ENCODE measurements around the gene BZW1. TPM values are rescaled to one million over a fixed set of nuclear protein-coding genes. Genes with fewer than 3 reads are reported as not detected.

Gene BZW1
- total RNA-seq, 2 experiments from 2014 or later = 201 to 214 TPM

DNA sequence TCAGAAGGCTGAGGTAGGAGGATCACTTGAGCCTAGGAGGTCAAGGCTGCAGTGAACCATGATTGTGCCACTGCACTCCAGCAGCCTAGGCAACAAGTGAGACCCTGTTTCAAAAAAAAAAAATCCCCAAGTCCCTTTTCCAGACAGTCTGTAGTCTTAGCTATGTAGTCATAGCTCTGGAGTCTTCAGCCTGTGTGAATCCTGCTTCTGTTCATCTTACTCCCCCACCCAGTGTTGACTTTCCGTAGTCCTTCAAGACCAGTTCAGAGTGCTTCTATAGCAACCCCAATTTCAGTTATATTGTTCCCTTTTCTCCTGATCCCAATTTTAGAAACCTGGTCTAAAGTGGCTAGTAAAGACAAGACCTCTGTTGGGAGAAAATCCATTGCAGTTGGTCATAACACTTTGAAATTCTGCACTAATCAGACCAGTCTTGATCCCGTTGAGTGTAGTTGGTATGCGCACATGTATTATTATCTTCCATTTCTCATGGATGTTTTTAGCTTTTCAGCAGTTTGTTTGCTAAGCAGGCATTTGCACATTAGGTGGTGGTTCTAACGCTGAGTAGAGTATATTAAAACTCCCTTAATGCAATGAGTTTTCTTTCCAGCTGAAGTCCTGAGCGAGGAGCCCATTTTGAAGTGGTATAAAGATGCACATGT is 9.0 kb downstream of the BZW1 start:
- CTCF ChIA-PET = interaction anchor here (1.0 kb wide), 1 partner anchor 107 kb away, joined by 3 read pairs; no protein-coding TSS in a partner anchor
- Mint-ChIP-seq H3K4me3 (no peak overlapping the region), H3K27me3 (no peaks in the 10 kb centered on the region), H3K27ac (no peak overlapping the region), H3K4me1 (peaks cover 13% of the 10 kb centered on the region), H3K9me3 (no peaks in the 10 kb centered on the region), H3K36me3 (ENCODE audit: low read depth) (peaks cover 50% of the 10 kb centered on the region)
- POLR2A ChIA-PET = no interaction called here
- no peak for DNase-seq

DNA sequence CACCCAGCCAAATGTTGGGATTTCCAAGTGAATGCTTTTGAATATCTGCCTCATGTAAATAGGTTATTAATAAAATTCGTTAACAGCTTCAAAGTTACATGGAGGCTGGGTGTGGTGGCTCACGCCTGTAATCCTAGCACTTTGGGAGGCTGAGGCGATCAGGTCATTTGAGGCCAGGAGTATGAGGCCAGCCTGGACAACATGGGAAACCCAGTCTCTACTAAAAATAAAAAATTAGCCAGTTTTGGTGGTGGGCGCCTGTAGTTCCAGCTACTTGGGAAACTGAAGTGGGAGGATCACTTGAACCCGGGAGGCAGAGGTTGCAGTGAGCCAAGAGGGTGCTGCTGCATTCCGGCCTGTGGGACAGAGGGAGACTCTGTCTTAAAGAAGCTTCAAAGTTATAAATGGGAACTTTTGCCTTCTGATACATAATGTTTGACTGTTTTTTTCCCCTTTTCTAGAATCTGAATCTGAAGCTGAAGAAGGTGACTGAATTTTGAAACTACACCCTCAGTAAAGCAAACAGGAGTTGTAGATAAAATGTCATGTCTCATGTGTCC is 10.1 kb downstream of the BZW1 start:
- Mint-ChIP-seq H3K27ac (no peak overlapping the region), H3K4me1 (peaks cover 9% of the 10 kb centered on the region), H3K27me3 (no peaks in the 10 kb centered on the region), H3K4me3 (no peak overlapping the region), H3K9me3 (no peaks in the 10 kb centered on the region), H3K36me3 (ENCODE audit: low read depth) (peaks cover 41% of the 10 kb centered on the region)
- no peak for DNase-seq
- ChIA-PET POLR2A (interaction anchor here (0.7 kb wide), 1 partner anchor 110 kb away, joined by 3 read pairs; no protein-coding TSS in a partner anchor), CTCF (no interaction called here)

DNA sequence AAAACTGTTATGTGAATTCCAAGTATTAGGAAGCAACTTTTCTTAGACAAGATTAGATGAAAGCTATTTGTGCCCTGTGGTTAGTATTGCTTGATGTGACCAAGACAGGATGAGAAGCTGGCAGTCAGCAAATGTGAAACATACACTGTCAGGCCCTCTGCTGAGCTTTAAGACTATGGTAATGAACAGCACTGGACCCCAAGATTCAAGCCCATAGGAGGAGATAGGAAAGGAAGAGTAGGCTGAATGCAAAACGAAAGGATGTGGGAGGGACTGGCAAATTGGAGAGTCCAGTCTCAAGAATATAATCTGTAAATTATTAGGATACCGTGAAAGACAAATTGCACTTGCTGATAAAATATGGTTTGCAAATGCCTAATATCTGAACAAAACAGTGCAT is 16.4 kb downstream of the BZW1 start:
- Mint-ChIP-seq H3K36me3 (ENCODE audit: low read depth) (peaks cover 3% of the 10 kb centered on the region), H3K4me1 (no peaks in the 10 kb centered on the region), H3K4me3 (no peak overlapping the region), H3K27me3 (no peaks in the 10 kb centered on the region), H3K9me3 (no peaks in the 10 kb centered on the region), H3K27ac (no peak overlapping the region)
- ChIA-PET POLR2A (no interaction called here), CTCF (interaction anchor here (0.7 to 2.3 kb wide), 5 partner anchors 9 to 115 kb away, joined by 3 to 8 read pairs (median 4); no protein-coding TSS in a partner anchor)
- DNase-seq = no peak

DNA sequence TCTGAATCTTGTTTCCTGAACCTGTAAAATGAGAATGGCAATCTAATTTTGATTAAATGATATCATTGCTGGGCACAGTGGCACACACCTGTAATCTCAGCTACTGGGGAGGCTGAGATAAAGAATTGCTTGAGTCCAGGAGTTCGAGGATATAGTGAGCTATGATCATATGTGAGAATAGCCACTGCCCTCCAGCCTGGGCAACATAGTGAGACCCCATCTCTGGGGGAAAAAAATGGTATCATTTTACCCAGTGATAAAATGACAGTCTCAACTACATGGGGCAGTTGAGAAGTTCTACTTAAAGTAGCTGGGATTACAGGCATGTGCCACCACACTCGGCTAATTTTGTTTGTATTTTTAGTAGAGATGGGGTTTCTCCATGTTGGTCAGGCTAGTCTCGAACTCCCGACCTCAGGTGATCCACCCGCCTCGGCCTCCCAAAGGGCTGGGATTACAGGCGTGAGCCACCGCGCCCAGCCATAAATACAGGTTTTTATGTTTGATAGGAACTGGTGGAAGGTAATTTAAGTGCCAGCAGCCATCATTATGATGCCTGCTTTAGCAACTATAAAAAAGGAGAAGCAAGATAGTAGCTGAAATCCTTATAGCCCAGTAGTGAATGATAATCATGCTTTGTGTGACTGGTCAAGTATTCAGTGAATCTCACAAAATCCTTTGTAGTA is 17.0 kb downstream of the BZW1 start:
- H3K27me3 Mint-ChIP-seq = no peaks in the 10 kb centered on the region
- no peak overlapping the region for H3K27ac Mint-ChIP-seq
- no peak for DNase-seq
- no peaks in the 10 kb centered on the region for H3K4me1 Mint-ChIP-seq
- H3K9me3 Mint-ChIP-seq = peaks cover 2% of the 10 kb centered on the region
- ChIA-PET POLR2A (no interaction called here), CTCF (interaction anchor here (0.7 to 2.3 kb wide), 4 partner anchors 10 to 115 kb away, joined by 3 to 8 read pairs (median 5); no protein-coding TSS in a partner anchor)
- no peak overlapping the region for H3K4me3 Mint-ChIP-seq
- peaks cover 3% of the 10 kb centered on the region for H3K36me3 Mint-ChIP-seq (ENCODE audit: low read depth)

DNA sequence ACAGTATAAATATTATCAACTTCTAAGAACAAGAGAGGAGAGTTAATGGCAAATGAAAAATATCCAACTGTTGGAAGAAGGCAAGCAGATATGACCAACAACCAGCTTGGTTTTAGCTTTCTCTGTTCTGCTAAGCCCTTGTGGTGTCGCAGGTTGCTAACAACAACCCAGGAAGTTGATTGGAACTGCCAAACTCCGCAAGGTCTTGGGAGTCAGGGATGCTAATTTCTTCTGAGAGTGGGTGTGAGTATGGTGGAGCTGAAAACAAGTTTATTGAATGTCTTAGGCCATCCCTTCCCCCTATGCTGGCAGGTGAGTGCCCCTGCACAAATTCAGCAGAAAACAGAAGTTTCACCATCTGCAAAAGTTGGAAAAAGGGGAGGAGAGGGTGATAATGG is 17.5 kb downstream of the BZW1 start:
- no peaks in the 10 kb centered on the region for H3K27me3 Mint-ChIP-seq
- H3K9me3 Mint-ChIP-seq = peaks cover 2% of the 10 kb centered on the region
- H3K4me1 Mint-ChIP-seq = no peaks in the 10 kb centered on the region
- H3K27ac Mint-ChIP-seq = no peak overlapping the region
- POLR2A ChIA-PET = no interaction called here
- no peak overlapping the region for H3K4me3 Mint-ChIP-seq
- peaks cover 3% of the 10 kb centered on the region for H3K36me3 Mint-ChIP-seq (ENCODE audit: low read depth)
- DNase-seq = no peak
- CTCF ChIA-PET = interaction anchor here (0.9 kb wide), 1 partner anchor 10 kb away, joined by 4 read pairs; no protein-coding TSS in a partner anchor

DNA sequence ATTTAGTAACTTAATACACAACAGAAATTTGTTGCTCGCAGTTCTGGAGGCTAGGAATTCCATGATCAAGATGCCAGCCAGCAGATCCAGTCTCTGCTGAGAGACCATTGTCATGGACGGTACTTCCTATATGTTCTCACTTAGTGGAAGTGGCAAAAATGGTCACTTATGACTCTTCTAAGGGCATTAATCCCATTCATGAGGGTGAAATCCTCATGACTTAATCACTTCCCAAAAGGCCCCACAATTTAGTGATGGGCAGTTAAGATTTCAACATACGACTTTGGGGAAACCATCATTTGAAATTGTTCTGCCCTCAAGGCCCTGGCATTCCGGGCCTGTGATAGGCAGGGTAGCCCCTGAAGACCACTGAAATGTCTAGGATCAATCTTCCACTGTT is 23.0 kb downstream of the BZW1 start:
- Mint-ChIP-seq H3K27me3 (no peaks in the 10 kb centered on the region), H3K4me1 (no peaks in the 10 kb centered on the region), H3K4me3 (no peak overlapping the region), H3K36me3 (ENCODE audit: low read depth) (peaks cover 1% of the 10 kb centered on the region), H3K27ac (no peak overlapping the region), H3K9me3 (peaks cover 12% of the 10 kb centered on the region)
- ChIA-PET POLR2A (no interaction called here), CTCF (interaction anchor here (1.2 to 1.3 kb wide), 2 partner anchors 8 to 11 kb away, joined by 3 to 5 read pairs; no protein-coding TSS in a partner anchor)
- DNase-seq = no peak

DNA sequence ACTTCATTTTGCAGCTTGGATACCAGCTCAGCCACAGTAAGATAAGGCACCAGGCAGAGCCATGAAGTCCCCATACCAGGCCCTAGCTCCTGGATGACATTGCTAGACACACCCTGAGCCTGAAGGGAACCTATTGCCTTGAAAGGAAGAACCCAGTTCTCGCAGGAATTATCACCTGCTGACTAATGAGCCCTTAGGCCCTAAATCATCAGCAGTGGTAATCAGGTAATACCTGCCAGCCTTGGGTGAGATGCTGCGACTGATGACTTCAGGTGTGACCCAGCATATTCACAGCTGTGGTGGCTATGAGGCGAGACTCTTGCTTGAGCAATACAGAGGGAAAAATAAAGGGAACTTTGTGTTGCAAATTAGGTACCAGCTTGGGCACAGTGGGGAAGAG is 27.8 kb downstream of the BZW1 start:
- POLR2A ChIA-PET = no interaction called here
- CTCF ChIA-PET = interaction anchor here (1.4 to 1.7 kb wide), 2 partner anchors 12 to 22 kb away, joined by 3 to 4 read pairs; no protein-coding TSS in a partner anchor

DNA sequence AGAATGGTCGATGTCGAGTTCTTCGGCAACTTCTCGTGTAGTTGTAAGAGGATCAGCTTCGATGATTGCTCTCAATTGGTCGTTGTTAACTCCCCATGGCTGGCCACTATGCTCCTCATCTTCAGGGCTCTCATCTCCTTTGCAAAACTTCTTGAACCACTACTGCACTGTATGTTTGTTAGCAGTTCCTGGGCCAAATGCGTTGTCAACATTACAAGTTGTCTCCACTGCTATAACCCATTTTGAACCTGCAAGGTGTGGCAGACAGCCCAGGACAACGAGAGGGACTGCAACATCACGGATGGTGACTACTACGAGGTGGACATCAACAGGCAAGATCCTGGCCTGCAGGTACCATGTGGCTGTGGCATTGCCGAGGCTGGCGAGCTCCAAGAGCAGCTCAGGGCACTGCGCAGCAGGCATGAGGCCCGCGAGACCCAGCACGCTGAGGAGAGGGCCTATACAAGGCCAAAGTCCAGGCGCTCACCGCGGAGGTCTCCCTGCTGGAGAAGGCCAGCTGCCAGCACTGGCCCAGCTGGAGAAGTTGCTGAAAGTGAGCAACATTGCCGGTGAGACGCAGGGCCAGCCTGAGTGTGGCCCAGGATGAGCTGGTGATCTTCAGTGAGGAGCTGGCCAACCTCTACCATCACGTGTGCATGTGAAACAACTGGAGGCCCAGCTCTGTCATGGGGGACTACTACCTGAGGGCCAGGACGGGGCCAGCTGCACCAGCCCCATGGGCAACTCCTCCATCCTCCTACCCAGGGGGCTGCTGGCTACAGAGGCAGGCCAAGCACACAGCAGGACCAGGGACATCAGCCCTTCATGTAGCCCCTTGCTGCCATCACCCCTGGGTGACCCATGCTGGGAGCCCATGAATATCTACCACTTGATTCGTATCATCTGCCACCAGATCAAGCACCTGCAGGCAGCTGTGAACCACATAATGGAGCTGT is 32.6 kb downstream of the BZW1 start:
- H3K9me3 Mint-ChIP-seq = peaks cover 2% of the 10 kb centered on the region
- ChIA-PET POLR2A (no interaction called here), CTCF (interaction anchor here (0.6 to 1.9 kb wide), 5 partner anchors 9 to 87 kb away, joined by 3 to 6 read pairs (median 4); no protein-coding TSS in a partner anchor)
- H3K4me1 Mint-ChIP-seq = no peaks in the 10 kb centered on the region
- H3K27me3 Mint-ChIP-seq = no peaks in the 10 kb centered on the region
- no peak overlapping the region for H3K4me3 Mint-ChIP-seq
- H3K36me3 Mint-ChIP-seq (ENCODE audit: low read depth) = no peaks in the 10 kb centered on the region
- H3K27ac Mint-ChIP-seq = no peak overlapping the region
- no peak for DNase-seq

More for the DNA sequence above, 27.8 kb downstream of the BZW1 start:
- Mint-ChIP-seq H3K27ac (no peak overlapping the region), H3K9me3 (peaks cover 10% of the 10 kb centered on the region), H3K27me3 (no peaks in the 10 kb centered on the region), H3K4me1 (no peaks in the 10 kb centered on the region), H3K4me3 (no peak overlapping the region), H3K36me3 (ENCODE audit: low read depth) (peaks cover 1% of the 10 kb centered on the region)
- DNase-seq = no peak

DNA sequence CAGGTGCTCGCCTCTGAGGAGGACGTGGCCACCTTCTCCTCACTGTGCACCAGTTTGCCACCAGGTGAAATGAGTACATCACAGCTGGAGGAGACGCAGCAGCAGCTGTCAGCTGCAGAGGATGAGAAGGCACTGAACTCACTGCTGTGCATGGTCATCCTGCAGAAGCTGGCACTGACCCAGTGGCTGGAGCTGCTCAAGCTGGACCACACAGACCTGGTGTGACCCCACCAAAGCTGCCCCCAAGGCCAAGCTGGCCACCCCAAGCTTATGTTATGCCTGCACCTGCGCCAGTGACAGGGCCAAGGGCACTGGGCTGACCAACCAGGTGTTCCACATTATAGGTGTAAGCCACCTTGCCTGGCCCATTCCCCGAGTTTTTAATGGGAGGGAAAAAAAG is 33.5 kb downstream of the BZW1 start:
- no peaks in the 10 kb centered on the region for H3K4me1 Mint-ChIP-seq
- no peak for DNase-seq
- CTCF ChIA-PET = interaction anchor here (0.7 to 1.9 kb wide), 7 partner anchors 8 to 31 kb away, joined by 3 to 6 read pairs (median 4); no protein-coding TSS in a partner anchor
- H3K9me3 Mint-ChIP-seq = no peaks in the 10 kb centered on the region
- H3K27ac Mint-ChIP-seq = no peak overlapping the region
- POLR2A ChIA-PET = no interaction called here
- no peak overlapping the region for H3K4me3 Mint-ChIP-seq
- no peaks in the 10 kb centered on the region for H3K27me3 Mint-ChIP-seq
- peaks cover under 1% of the 10 kb centered on the region for H3K36me3 Mint-ChIP-seq (ENCODE audit: low read depth)

DNA sequence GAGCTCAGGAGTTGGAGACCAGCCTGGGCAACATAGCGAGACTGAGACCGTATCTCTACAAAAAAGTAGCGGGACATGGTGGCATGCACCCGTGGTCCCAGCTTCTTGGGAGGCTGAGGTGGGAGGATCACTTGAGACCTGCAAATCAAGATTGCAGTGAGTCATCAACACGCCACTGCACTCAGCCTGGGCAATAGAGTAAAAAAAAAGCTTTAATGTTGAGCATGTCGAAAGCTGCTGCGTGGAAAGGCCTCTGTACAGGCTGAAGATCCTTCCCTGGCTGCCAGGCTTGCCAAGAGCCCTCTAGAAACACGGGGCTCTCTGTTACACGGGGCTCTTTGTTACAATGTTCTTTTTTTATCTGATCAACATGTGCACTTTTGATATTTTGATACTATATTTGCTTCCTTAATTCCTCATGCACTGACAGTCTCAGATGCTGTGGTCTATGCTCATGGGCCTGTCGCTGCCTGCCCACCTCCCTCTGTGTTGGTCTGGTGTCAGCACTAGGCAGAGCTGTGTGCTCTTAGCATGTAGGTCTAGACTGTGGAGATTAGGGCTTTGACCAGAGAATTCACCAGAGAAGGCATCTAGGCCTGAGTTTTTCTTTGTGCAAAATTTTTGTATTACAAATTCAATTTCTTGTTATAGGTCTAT is 34.1 kb downstream of the BZW1 start:
- no peak overlapping the region for H3K27ac Mint-ChIP-seq
- POLR2A ChIA-PET = no interaction called here
- CTCF ChIA-PET = interaction anchor here (0.7 to 1.9 kb wide), 8 partner anchors 8 to 91 kb away, joined by 3 to 6 read pairs (median 4); no protein-coding TSS in a partner anchor

DNA sequence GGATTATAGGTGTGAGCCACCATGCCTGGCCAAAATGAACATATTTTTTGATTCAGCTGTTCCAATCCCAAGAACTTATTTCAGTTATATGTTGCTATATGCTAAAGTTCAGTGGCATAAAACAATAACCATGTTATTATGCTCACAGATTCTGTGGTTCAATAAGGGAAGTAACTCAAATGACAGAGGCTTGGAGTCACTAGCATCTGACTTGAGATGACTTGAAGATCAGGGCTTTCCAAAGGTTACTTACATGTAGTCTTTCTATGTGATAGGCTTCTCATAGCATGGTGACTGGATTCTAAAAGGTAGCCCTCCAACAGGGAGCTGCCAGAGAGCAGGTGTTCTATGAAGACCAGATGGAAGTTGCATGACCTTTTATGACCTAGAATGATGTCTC is 35.6 kb downstream of the BZW1 start:
- peaks cover 21% of the 10 kb centered on the region for H3K36me3 Mint-ChIP-seq (ENCODE audit: low read depth)
- no peak overlapping the region for H3K27ac Mint-ChIP-seq
- DNase-seq = no peak
- ChIA-PET POLR2A (no interaction called here), CTCF (interaction anchor here (0.7 kb wide), 1 partner anchor 320 kb away, joined by 3 read pairs; no protein-coding TSS in a partner anchor)
- no peaks in the 10 kb centered on the region for H3K4me1 Mint-ChIP-seq
- H3K9me3 Mint-ChIP-seq = no peaks in the 10 kb centered on the region
- no peaks in the 10 kb centered on the region for H3K27me3 Mint-ChIP-seq
- no peak overlapping the region for H3K4me3 Mint-ChIP-seq

More for the DNA sequence above, 34.1 kb downstream of the BZW1 start:
- Mint-ChIP-seq H3K9me3 (no peaks in the 10 kb centered on the region), H3K4me1 (no peaks in the 10 kb centered on the region), H3K4me3 (no peak overlapping the region), H3K27me3 (no peaks in the 10 kb centered on the region), H3K36me3 (ENCODE audit: low read depth) (peaks cover 6% of the 10 kb centered on the region)
- no peak for DNase-seq

DNA sequence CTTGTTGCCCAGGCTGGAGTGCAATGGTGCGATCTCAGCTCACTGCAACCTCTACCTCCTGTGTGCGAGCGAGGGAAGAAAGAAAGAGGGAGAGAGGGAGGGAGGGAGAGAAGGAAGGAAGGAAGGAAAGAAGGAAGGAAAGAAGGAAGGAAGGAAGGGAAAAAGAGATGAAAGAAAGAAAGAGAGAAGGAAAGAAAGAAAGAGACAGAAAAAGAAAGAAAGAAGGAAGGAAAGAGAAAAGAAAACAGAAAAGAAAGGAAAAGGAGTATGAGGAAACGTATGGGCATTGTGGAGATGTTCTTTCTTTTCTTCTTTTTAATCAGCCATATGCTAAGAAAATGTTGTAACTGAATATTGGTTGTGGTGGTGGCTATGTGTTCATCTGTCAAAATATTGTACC is 36.2 kb downstream of the BZW1 start:
- H3K36me3 Mint-ChIP-seq (ENCODE audit: low read depth) = peaks cover 28% of the 10 kb centered on the region
- DNase-seq = no peak
- H3K4me3 Mint-ChIP-seq = no peak overlapping the region
- H3K9me3 Mint-ChIP-seq = no peaks in the 10 kb centered on the region
- no peaks in the 10 kb centered on the region for H3K27me3 Mint-ChIP-seq
- H3K4me1 Mint-ChIP-seq = no peaks in the 10 kb centered on the region
- H3K27ac Mint-ChIP-seq = no peak overlapping the region
- ChIA-PET POLR2A (interaction anchor here (0.7 kb wide), 1 partner anchor 279 kb away, joined by 6 read pairs; no protein-coding TSS in a partner anchor), CTCF (interaction anchor here (1.4 to 2.4 kb wide), 2 partner anchors 10 to 34 kb away, joined by 3 to 13 read pairs; no protein-coding TSS in a partner anchor)

Measured in activated CD4-positive, alpha-beta T cell treated with anti-CD3 and anti-CD28 coated beads, Interleukin-2, amount 10 ng/mL, durations not matched to agents 7 days and 5 days (primary cell).